ENCODE results near the gene NGEF.
A peak's percentile ranks its signal among the peaks of the same experiment; 100 is the strongest.
"Not testable (repeated sequence)": the region's sequence is repeated elsewhere in the genome, so short reads cannot be mapped to it uniquely, and the experiment has no call there.

Gene NGEF

DNA sequence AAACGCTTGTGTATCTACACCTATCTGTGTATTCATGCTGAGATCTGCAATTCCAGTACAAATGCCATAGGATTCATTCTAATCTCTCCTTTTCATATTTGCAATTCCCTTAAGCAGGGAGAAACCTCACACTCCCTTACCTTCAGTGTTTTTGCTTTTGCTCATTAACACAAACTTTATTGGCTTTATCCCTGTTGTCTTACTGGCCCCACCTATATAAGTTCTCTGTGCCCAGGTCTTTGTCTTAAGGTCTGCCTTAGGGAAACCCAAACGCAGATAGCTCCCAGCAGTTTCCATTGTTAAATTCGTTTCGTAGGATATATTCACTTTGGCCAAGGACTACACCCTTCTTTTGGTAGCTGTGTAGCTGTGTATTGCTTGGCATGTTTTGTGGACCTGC lies 147.0 kb downstream of the NGEF start:
- FAIRE-seq: no peak

DNA sequence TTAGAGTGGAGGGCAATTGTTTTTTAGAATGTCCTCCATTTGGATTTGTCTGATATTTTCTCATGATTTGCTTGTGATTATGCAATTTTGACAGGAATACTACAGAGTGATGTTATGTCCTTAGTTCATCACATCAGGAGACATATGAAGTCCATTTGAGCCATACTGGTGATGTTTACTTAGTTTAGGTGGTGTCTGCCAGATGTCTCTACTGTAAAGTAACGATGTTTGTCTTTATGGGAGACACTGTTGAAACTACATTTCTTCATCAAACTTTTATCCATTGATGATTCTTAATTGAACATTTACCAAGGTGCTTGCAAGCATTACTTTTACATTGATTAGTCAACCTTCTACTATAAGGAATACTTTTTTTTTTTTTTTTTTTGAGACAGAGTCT lies 147.9 kb downstream of the NGEF start:
- no peak for FAIRE-seq

DNA sequence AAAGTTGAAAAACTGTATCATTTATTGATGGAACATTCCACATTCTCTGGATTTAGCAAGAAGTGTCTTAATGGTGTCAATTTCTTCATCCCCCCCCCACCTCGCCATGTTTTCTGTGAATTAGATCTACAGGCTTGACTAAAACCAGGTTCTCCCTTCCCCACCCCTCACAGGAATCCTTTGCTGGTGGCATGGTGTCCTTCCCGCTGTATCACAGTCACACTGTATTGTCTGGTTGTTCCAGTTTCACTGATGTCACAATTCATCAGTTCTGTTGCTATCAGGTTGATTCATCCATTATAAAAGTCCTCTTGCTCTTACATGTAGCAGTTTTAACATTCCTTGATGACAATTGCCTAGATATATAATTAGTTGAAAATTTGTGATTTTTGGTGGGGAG lies 149.1 kb downstream of the NGEF start:
- no peak for FAIRE-seq

DNA sequence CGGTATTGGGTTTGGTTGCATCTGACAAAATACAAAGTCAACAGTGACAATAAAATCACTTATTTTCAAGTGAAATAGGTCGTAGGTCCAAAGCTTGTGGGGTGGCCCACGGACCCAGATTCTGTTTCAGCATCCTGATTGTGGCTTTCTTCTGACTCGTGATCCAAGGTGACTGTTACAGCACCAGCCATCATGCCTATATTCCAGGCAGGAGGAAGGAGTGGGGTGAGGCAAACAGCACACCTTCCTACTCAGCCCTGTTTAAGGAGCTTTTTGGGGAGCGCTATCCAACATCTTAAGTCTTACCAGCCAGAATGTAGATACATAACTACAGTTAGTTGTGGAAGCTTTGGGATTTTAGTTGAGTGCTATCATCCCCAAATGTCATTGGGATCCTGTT lies 151.7 kb downstream of the NGEF start:
- no peak for FAIRE-seq

DNA sequence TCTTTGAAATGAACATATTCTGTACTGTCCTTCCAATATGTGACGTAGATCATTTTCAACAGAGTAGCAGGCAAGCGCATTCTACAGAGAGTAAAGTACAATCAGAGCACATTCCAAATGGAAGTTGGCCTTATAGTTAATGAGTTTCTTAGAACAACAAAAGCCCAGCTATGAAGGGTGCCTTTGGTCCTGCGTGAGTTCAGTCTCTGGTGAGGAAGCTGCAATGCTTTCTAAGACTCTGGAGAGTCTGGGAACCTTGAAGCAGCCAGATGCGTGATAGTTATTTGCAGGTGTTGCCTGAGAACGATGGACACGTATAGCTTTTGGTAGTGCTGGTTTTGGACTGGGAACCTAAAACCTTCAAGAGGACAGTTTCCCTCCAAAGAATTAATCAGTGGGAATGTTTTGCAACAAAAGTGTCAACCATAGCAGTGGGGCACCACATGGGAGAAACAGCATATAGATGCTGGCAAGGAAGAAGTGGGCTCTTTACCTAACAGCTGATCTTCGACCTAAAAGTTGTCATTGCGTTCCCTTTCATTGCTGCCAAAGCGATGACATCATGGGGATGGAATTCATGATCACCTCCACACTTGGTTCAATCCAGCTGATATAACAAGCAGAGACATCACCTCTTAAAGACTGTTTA lies 152.3 kb downstream of the NGEF start:
- FAIRE-seq: no peak

DNA sequence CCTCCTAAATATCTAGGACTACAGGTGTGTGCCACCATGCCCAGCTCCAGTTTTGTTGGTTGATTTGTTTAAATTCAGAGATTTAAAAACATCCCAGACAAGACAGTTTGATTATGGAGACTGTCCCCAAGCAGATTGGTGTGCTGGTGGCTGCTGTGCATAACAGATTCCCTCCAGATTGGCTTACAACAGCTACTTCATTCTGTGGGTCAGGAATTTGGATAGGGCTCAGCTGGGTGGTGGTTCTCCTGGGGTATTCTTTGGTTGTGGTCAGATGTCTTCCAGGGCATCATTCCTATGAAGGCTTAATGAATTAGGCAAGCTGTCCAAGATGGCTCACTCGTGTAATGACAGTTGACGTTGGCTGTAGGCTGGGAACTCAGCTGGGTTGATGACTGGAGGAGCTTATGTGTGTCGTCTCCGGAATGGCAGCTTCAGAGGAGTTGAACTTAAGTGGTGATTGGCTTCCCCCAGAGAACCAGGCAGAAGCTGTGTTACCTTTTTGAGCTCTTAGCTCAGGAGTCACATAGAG lies 153.6 kb downstream of the NGEF start:
- FAIRE-seq: no peak

DNA sequence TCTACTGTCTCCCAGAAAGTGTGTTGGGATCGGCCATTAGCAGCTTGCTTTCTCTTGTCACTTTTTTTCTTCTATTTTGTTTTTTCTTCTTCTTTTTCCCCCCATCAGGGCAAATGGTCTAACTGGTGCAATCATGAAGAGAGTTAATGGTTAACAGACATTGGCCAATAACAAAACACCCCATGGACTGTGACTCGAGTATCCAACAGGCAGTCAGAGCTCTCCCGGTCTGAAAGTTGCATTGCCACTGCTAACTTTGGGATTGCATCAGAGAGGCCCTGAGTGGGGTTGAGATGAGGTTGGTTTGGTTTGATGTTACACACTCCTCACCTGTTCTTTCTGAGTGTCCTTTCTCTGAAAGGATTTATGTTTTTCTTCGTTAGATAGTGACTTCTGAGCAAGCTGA lies 155.9 kb downstream of the NGEF start:
- no peak for FAIRE-seq

DNA sequence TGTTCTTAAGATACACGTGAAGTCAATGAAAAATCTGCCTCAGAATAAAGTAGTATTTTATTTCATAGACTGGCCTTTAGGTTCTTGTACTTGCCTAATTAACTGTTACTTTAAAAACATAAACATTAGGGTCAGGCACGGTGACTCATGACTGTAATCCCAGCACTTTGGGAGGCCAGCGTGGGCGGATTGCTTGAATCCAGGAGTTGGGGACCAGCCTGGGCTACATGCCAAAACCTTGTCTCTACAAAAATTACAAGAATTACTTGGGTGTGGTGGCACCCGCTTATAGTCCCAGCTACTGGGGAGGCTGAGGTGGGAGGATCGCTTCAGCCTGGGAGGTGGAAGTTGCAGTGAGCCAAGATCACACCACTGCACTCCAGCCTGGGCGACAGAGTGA lies 159.0 kb downstream of the NGEF start:
- FAIRE-seq: no peak

DNA sequence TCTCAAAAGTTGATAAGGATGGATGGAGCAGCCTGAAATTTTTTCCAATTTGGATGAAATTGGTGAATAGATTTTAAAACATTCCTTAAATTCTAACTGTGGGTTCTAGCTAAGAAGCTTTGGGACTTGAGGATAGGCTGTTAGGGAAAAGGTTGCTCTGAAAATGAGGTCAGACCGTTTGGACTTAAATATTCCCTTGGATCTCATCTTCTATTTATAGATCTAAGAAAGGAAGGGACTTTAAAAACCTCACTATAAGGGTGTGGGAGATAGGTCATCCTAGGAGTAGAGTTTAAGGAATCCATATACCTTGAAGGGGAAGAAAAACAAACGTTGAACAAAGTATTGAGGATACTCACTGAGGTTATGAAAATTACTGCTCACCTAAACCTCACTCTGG lies 160.4 kb downstream of the NGEF start:
- FAIRE-seq: no peak

DNA sequence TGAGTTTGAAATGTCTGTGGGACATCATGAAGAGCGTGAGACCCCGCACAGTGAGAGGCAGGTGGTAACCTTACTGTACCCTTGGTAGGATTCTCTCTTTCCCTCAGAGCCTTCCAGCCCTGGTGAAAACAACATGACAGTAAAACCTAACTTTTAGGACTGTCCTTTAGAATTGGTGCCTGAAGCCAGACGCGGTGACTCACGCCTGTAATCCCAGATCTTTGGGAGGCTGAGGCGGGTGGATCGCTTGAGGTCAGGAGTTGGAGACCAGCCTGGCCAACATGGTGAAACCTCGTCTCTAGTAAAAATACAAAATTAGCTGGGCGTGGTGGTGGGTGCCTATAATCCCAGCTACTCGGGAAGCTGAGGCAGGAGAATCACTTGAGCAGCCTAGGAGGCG lies 161.0 kb downstream of the NGEF start:
- FAIRE-seq: not testable (repeated sequence)

DNA sequence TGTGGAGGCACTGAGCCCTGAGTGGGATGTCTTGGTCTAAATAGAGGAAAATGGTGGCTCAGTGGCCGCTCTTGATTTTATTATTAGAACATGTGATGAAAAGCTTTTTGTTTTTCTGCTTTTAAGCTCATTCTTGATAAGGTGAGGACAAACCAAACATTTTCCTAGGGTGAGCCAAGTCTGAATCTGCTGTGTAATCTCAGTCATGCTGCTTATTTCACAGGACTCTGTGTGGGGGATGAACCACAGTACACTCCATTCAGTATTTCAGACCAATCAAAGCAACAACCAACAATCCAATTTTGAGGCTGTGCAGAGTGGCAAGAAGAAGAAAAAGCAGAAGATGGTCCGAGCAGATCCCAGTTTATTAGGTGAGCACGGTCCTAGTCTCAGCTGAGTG lies 163.0 kb downstream of the NGEF start:
- no peak for FAIRE-seq

DNA sequence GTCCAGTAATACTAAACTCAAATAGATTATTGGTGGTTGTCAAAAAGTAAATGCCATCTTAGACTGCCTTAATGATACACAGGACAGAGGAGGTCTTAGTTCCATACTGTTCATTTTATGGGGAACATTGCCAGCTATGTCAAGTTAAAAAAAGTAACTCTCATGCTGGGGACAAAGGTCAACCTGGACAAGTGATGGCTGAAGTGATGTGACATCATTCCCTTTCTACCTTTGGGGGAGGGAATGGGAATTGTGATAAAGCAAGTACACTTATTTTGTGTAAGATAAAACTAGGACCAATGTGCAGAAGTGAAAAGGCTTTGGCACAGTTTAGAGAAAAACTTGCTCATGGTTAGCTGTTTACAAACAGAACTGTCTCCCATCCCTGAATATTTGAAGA lies 167.0 kb downstream of the NGEF start:
- FAIRE-seq: no peak

DNA sequence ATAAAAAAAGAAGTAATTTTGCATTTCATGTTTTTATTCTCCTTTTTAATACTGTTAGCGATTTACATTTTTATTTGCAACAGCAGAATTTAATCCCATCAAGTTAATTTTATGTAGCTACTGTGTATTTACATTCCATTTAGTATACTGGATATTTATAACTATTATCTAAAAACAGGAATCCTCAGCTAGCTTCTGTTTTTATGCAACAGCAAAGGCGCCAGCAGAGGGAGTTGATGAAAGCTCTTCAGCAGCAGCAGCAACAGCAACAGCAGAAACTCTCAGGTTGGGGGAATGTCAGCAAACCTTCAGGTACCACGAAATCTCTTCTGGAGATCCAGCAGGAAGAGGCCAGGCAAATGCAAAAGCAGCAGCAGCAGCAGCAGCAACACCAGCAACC lies 169.2 kb downstream of the NGEF start:
- FAIRE-seq: peak; percentile 54

DNA sequence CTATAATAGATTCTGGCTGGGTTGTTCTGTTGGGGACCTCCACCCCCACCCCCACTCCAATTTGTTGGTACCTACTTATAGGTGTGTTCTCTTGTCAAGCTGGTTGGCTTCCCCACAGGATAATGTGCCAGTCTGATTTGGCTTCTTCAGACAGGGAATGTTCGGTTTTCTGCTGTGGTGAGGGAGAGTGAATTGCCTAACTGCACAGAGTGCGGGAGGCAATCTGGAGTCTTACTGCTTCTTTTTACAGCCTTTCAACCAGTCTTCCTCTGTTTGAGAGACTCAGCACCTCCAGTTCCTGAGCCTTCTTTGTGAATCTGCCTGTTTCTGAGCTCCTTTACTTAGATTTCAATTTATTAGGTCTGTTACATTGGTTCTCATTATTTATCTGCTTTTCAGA lies 170.4 kb downstream of the NGEF start:
- FAIRE-seq: no peak

DNA sequence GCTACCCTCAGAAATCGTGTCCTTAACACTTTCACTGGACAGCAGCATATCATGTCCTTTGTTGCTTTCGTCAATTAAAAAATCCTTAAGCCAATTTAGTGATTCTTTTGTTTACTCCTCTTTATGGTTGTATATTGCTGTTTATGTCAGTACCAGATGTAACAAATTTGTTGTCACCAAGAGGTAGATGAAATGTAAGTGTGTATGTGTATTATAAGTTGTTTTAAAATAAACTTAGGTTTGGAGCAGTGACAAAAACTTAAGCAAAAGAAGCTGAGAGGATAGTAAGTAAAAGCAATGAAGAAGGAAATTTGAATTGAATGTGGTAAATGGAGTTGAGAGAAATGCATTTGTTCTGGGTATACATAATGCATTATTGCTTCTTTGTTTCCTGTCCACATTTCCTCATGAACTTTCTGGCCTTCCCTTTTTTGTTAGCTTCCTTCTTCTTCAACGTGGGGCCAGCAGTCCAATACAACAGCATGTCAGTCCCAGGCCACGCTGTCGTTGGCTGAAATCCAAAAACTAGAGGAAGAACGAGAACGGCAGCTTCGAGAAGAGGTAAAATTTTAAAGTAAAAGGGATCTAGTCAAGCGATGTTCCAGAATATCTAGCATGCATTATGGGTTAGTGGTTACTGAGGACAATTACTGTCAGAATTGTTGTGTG lies 173.5 kb downstream of the NGEF start:
- no peak for FAIRE-seq

DNA sequence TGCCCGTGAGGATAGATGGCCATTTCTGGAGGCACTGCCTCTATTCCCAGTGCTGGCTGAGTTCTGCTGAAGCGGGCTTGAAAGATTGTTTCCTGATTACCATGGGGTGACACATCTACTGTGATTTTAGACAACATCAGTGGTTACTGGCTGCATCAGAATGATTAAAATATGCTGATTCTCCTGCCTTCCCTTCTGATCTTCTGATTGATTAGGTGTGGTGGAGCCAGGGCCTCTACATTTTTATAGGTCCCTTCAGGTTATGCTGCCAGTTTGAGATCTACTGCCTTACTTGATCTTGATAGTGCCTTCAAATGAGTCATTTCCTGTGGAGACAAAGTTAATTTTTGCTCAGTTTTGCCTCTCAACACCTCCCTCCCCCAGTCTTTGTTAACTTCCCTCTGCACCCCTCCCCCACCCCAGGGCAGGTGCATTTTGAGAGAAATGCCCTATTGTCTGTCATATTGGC lies 174.6 kb downstream of the NGEF start:
- FAIRE-seq: no peak

DNA sequence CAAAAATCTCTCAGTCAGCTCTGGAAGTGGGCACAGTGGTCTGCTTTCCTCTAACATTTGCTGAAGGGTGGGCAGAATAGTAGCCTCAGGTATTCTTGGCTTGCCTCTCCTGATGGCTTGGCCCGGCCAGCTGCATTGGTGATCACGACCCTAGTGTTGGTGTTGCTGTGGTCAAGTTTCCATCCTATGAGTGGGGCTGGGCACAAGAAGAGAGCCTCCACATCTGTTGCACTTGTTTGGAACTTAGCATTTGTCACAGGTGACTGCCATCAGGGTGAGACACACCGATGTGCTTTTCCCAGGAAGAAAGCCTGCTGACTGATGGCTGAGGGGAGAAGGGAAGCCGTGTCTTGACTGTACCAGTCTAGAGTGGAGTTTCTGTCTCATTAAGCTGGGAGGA lies 176.1 kb downstream of the NGEF start:
- no peak for FAIRE-seq

DNA sequence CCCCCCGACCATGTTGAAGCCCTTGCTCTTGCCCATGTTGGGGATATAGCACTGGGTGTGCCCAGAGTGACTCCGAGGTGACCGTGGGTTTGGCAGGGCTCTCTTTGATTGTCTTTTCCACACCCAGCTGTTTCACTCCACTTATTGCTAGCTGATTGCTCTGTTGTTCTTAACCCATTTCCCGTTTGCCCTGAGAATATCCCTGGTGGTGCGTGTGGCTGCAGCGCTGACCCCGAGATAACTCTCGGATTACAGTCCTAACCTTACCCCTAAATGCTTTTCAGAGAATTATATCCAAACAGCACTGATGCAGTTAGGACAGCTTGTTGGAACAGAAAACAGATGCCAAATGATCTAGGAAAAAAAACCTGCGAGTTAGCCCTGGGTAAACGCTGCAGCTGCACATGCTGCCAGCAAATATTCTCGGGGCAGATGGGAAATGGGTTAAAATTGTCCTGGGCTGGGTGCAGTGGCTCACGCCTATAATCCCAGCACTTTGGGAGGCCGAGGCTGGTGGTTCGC lies 177.3 kb downstream of the NGEF start:
- no peak for FAIRE-seq

DNA sequence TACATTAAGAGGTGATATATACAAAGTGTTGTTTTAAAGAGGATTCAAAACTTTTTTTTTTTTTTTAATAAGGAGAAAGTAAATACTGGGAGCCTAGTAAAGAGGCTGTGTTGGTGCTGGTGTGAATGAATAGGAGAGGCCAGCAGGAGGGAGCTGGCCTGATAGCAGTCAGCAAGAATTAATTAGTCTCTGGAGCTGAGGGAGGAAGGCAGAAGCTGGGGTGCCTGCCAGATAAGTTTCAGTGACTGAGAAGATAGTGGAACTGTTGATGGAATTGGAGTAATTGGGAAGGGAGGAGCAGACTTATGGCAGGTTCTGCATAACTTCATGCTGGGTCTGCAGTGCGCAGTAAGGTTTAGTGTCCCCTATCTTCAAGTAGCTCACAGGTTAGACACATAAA lies 179.2 kb downstream of the NGEF start:
- no peak for FAIRE-seq

DNA sequence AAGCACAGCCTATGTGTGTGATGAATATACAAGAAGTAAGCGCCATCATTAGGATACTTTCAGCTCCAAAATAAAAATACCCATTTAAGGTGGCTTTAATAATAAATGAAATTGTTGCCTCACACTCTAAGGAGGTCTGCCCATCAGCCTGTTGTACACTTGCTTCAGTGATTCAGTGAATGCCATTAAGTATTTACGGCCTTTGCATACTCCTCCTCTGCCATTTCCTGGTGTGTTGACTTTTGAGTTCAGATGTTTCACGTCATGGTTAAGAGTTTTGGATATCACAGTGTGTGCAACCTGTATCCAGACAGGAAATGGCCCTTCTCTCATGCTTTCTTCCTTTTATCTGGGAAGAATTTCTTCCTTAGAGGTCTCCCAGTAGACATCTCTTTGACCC lies 181.6 kb downstream of the NGEF start:
- FAIRE-seq: no peak

DNA sequence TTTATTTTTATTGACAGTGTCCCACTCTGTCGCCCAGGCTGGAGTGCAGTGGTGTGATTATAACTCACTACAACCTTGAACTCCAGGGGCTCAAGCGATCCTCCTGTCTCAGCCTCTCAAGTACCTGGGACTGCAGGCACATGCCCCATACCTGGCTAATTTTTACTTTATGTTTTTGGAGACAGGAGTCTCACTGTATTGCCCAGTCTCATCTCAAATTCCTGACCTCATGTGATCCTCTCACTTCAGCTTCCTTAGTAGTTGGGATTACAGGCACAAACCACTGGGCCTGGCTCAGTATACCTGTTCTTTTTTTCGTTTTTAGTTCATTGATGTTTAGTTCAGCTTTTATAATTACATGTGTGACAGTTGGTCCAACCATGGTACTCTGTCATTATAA lies 183.1 kb downstream of the NGEF start:
- no peak for FAIRE-seq
